ENCODE data around the gene C19orf67. TPM values are rescaled to one million over a fixed set of nuclear protein-coding genes. Genes with fewer than 3 reads are reported as not detected.
A peak's percentile ranks its signal among the peaks of the same experiment; 100 is the strongest.

C19orf67 gene
- total RNA-seq, 1 experiment from 2014 or later = 0.39 TPM

GRCh38 chr19:14096272-14096992, 10.8 kb upstream of the C19orf67 start:
- WGBS (ENCODE audit: extremely low coverage, insufficient read length, low lambda C conversion rate) = no CpG with 5 or more reads among the region's 11 CpGs
- H3K27ac Mint-ChIP-seq = peak overlapping the region in 1 of 3 experiments; percentile 75; a peak in 2 of 7 replicates
- no peak for DNase-seq

More at GRCh38 chr19:14096272-14096992, 10.8 kb upstream of the C19orf67 start:
- H3K27me3 ChIP-seq (ENCODE audit: insufficient read depth, low read length) = no peaks in the 10 kb centered on the region
- no peak overlapping the region for H3K14ac ChIP-seq (ENCODE audit: insufficient read depth, low read length)
- no peak overlapping the region for H3K4me2 ChIP-seq (ENCODE audit: insufficient read depth, insufficient read length, low read length)
- peaks cover 7 to 8% of the 10 kb centered on the region in 2 experiments; a peak in 3 of 4 replicates for H3K4me1 Mint-ChIP-seq
- no peak overlapping the region for H3T11ph ChIP-seq (ENCODE audit: low read length)
- H2BK15ac ChIP-seq (ENCODE audit: low read depth, low read length) = no peak overlapping the region
- no peak overlapping the region for H2AK5ac ChIP-seq (ENCODE audit: insufficient read length, low read length)
- H3K36me3 Mint-ChIP-seq (ENCODE audit: insufficient read depth in 1 of 3, low read depth in 3 of 3) = peaks cover 6 to 32% (median 22%) of the 10 kb centered on the region in 3 experiments
- H3K4me1 ChIP-seq (ENCODE audit: insufficient read depth, low read length) = no peaks in the 10 kb centered on the region
- no peak overlapping the region for H3K4ac ChIP-seq (ENCODE audit: low read depth, low read length)
- H3K9ac ChIP-seq (ENCODE audit: extremely low read depth, insufficient read length, low read length) = no peak overlapping the region
- no peak overlapping the region for H3K56ac ChIP-seq (ENCODE audit: insufficient read length, low read depth, low read length)
- H2BK20ac ChIP-seq (ENCODE audit: low read depth, low read length, poor library complexity, severe bottlenecking) = no peak overlapping the region
- H4K20me1 ChIP-seq (ENCODE audit: control insufficient read depth, insufficient read depth, insufficient read length) = no peaks in the 10 kb centered on the region
- H2BK5ac ChIP-seq (ENCODE audit: insufficient read length, low read length) = no peak overlapping the region
- no peak overlapping the region for H2AFZ ChIP-seq (ENCODE audit: low read length)
- H4K91ac ChIP-seq (ENCODE audit: insufficient read length, low read depth, low read length) = no peak overlapping the region
- no peak overlapping the region for H4K5ac ChIP-seq (ENCODE audit: insufficient read length, low read depth, low read length)
- no peak overlapping the region for H3K23ac ChIP-seq (ENCODE audit: insufficient read length, low read depth, low read length)
- no peaks in the 10 kb centered on the region for H3K79me1 ChIP-seq (ENCODE audit: insufficient read depth, low read depth, low read length, poor library complexity, severe bottlenecking)
- no peaks in the 10 kb centered on the region for H3K79me2 ChIP-seq (ENCODE audit: insufficient read depth, low read length)
- no peak overlapping the region for H2BK12ac ChIP-seq (ENCODE audit: insufficient read length, low read depth, low read length)
- H3K27ac ChIP-seq (ENCODE audit: insufficient read length, low read depth, low read length) = no peak overlapping the region
- peaks cover 20% of the 10 kb centered on the region for H3K27me3 Mint-ChIP-seq (ENCODE audit: low read depth)
- no peak overlapping the region for H2BK120ac ChIP-seq (ENCODE audit: low read depth, low read length, poor library complexity, severe bottlenecking)
- peak; percentile 52 for TF ChIP-seq CTCF (conservative IDR thresholded peaks at IDR 0.05)
- H3K4me3 Mint-ChIP-seq = 0 out of 5 replicates have a peak overlapping the region, but pooled peaks of 1 of the 2 experiments have one; percentile 31
- no peak overlapping the region for H4K8ac ChIP-seq (replicated peaks; ENCODE audit: insufficient read length, low read depth, low read length)
- H3K9me3 Mint-ChIP-seq = peaks cover 13 to 15% of the 10 kb centered on the region in 2 experiments
- no peak overlapping the region for H3K18ac ChIP-seq (ENCODE audit: insufficient read length, low read depth, low read length)
- H3K9me3 ChIP-seq (ENCODE audit: control insufficient read depth, low read depth, low read length) = peaks cover 6% of the 10 kb centered on the region
- peaks cover 6% of the 10 kb centered on the region for H3K23me2 ChIP-seq (ENCODE audit: insufficient read length, low read depth, low read length, poor library complexity, severe bottlenecking)

Measured in H9 (cell line).